HG02763 (cell line): ENCODE data around the gene AMOTL2.

Experiments used
- ATAC-seq: cut with Tn5 transposase; IDR thresholded peaks from one replicate; pipeline ENCODE4 v1.9.1; 2021; ENCODE audit warnings: mild to moderate bottlenecking, moderate library complexity; ENCODE audit not compliant: unreplicated experiment

Gene AMOTL2

DNA sequence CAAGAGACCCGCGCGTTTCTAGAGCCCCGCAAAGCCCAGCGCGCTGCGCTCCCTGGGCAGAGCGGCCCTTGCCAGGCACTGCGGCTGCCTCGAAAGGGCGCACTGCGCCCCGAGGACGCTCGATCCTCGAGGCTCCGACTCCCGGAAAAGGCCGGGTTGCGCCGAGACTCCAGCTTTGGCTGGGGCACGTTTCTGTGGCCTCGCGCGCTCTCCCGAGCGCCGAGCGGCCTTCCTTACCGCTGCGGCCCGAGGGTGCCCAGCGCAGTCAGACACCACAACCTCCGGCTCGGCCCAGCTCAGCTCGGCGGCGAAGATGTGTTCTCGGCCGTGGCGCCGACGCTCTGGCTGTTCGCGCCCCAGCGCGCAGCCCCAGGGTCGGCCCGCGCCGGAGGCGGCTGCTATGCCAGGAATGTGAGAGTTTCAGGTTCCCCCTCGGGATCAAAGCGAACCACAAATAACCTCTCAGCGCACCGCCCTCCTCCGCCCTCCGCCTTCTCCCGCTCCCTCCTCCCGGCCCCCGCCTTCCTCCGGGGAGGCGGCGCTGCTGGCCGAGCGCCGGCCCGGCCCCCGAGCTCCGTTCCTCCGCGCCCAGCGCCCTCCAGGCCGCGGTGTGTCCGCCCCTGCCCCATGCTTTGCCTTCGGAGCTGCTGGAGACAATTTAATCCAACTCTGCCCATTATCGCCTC, at the start of gene AMOTL2:
Gene AMOTL2, minus strand, starts transcription at position 343 of the 686 bp plus-strand sequence. CDS start 3,014 bp downstream, outside the sequence.
- no peak for ATAC-seq

DNA sequence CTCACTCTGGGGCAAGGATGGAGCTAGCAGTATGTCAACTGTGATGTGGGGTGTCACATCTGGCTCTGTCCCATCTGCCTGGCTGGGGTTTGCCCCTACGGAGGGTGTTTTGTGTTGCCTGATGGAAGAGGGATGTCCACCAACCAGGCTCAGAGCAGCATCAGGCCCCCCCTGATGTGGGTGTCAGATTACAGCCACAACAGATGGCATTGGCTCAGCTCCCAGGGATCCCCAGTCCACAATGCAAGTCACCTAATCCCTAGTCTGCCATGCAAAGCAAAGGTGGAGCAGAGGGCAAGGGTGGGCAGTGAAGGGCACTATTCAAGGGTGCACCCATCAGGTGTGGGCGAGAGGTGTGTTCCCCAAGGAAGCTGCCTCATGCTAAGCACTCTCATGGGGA, 48.9 kb upstream of the AMOTL2 start:
- ATAC-seq = no peak

DNA sequence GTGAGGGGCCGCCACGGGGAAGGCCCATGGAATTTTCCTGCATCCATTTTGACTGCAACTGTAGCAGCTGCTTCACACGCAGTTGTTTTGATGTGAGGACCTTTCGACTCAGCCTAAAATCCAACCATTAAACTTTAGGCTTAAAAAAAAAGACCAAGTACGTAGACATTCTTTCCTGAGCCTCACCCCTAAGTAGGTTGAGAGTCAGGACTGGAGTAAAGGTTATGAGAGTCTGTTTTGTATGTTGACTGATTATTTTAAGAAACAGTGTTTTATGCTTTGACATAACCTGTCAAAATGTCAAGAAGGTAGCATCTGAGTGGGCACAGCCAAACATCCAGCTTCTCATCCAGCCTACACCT, 45.7 kb upstream of the AMOTL2 start:
- no peak for ATAC-seq

GRCh38 chr3:134419214-134419959, 45.1 kb upstream of the AMOTL2 start:
- ATAC-seq = no peak

DNA sequence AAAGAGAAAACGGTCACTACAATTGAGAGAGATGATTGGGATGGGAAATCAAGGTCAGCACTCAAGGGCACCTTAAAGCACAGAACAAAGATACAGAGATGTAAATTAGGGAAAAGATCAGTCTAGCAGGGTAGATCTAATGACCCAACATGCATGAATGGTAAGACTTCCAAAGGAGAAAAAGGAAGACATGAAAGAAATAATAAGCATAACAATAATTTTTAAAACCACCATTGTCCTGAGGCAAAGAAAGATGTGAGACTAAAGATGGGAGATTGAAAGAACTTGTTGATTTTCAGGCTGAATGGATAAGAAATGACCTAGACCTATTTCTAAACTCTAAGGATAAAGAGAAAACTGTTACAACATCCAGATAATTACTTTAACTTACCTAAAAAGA, 34.8 kb upstream of the AMOTL2 start:
- ATAC-seq = no peak

DNA sequence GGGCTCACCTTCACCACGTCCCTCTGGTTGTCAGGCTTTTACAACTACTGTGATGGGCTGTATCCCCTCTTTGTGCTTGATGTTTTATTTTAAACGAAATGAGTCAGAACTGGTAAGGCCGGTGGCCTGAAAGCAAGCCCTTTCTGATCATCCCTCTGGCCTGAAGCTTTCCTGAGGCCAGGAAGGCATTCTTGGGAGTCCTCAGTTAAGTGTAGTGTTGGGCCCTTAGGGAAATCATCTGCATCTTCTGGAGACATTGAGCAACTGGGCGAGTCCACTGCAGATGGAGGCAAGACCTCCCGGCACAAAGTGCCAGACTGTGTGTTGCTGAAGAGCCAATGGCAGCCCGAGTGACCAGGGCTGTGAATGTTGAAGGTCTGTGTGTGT, 33.0 kb upstream of the AMOTL2 start:
- no peak for ATAC-seq

DNA sequence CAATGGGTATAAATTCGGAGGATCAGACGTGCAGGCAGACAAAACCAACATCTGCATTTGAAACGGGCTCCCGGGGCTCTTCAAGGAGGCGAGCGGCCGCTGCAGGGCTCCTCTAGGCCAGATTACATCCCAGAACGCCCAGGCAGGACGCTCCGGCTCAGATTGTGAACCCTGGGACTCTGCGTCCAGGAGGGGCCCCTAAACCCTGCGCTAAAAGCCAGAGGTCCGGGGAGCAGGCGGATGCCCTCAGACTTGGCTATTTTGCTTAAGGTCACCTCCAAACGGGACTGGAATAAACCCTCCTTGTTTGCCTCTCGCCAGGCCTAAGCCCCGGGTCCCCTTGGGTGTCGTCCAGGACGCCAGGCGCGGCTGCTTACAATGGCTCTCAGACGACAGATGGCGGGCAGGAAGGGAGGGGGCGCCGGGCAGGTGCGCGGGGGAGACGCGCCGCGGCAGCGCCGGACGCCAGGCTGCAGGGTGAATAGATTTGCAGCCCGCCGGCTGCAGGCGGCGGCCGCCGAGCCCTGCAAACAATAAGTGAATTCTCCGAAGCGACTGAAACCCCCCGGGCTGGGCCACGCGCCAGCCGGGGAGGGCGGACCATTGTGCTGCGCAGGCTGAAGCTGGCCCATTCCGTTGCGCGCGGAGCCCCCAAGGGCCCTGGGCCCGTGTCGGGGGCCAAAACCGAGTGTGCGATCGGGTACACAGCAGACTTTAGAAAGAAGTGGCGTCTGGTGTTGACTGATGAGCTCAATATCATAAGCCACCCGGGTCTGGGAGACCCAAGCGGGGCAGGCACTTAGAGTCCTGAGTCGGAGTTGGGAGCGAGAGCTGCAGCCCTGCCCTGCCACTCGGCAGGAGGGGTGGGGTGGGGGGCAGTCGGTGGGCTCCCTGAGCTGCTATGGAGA, 32.3 kb upstream of the AMOTL2 start:
- ATAC-seq = no peak

GRCh38 chr3:134404366-134404885, 30.2 kb upstream of the AMOTL2 start:
- ATAC-seq = no peak

- no peak for ATAC-seq
Measured at GRCh38 chr3:134397755-134398154, 23.5 kb upstream of the AMOTL2 start.

- ATAC-seq = no peak
Measured at GRCh38 chr3:134395103-134395502, 20.9 kb upstream of the AMOTL2 start.

- ATAC-seq = no peak
Measured at GRCh38 chr3:134394380-134394779, 20.1 kb upstream of the AMOTL2 start.

DNA sequence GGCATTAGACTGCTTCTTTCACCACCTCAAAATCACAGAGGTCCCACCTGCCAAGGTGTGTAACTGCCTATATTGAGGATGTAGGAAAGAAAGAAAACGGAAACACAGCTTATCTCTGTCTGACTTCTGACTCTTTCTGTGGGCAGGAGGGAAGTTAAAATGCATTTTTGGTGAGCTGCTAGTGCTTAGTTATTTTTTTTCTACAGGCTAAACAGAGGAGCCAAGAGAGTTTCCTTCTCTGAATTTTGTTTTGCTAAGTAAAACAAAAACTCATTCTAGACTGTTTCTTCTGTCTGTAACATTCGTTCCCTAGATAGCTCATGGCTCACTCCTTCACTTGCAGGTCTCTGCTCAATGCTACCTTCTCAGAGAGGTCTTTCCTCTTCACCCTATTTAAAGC, 18.8 kb upstream of the AMOTL2 start:
- no peak for ATAC-seq

DNA sequence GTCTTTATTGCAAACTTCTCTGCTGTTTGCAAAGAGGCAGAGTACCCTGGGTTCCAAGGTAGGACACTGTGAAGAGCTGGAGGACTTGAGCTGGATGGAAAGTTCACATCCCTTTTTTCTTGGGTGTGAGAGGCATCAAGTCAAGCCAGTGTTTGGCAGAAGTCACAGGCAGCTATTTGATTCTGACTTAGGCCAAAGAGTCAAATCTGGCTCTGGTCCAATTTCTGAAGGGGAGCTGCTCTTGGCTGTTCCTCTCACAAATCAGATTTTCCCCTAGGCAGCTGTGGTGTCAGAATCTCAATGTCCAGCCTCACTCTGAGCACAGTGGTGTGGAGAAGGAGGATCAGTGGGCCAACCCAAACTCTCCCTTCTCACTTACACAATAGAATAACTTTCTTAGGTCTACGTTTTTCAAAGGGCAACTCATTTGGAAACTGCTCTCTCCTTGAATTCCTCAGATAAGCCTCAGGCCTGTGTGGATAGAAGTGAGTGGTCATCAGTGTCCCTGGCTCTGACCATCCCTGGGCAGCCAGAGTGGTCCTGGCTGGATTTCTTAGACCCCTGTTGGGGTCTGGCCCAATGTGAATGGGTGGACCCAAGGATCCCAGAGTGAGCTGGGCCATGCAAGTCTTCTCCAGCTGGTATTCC, 18.2 kb upstream of the AMOTL2 start:
- ATAC-seq = no peak

DNA sequence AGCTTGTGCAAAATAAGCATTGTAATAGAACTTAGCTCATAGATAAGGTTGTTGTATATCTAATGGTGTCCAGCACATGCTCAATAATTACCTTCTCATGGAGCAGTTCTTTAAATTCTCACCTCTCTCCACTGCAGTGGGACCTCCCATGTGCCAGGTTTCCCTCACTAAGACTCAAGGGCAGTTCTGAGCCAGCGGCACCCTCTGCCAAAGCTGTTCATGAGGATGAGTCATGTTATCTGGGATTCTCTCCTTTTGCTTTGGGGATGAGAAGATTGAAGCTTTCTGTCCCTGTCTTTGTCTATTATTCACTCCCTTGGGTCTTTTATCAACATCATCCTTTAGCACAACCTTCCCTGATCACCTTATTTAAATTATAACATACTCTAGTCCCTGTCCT, 15.6 kb upstream of the AMOTL2 start:
- no peak for ATAC-seq

DNA sequence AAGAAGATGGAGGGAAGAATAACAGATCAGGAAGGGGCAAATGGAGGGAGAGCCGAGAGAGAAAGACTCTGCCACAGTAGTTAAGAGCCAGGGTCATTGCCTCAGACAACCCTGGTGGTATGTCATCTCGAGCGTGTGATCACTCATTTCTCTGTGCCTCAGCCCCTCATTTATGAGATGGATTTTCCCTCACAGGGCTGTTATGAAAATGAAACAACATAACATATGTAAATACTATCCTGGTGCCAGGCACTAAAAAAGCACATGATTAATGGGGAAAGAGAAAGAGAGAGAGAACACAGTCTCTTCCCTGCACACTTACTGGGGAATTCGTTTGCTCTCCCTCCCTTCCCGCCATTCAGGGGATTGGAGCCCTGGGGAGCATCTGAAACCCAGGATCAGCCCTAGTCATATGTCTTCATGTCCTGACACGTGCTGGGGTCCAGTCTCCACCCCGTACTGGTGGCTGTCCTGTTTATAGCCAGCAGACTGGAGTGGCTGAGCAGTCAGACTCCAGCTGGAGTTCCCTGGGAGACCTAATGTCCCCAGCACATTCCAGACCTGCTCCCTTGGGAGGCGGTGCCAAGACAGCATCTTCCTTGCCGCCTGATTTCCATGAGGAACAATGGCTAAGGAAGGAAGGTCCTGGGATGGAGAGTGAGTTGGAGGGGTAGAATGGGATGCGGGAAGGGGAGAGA, 14.7 kb upstream of the AMOTL2 start:
- no peak for ATAC-seq

DNA sequence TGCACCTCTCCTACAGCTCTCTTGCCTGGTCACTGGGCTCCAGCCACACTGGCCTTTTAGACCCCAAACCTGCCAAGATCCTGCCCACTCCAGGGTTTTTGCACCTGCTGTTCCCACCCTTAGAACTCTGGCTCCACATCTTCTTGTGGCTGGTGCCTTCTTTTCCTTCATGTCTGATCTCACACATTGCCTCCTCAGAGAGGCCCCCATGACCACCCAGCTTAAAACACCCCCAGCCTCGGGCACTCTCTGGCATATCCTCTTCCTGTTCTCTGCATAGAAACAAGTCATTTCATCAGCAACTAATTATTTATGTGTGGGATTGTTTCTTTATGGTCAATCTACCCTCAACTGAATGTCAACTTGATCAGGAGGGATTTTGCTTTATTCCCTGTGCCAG, 14.0 kb upstream of the AMOTL2 start:
- no peak for ATAC-seq

DNA sequence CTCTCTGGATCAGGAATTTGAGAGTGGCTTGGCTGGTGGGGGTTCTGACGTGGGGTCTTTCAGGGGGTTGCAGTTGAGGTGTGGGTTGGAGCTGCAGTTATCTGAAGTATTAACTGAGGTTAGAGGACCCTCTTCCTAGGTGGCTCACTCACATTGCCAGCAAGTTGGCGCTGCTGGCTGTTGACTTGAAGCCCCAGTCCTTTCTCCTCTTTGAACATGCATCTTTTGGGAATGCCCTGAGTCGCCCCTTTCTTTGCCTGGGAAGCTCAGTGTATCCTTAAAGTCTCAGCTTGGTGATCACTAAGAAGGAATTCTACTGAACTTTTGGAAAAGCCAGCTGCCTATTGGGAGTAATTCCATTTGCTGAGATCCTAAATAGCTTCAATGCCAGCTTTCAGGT, 13.0 kb upstream of the AMOTL2 start:
- ATAC-seq = no peak

- no peak for ATAC-seq
Measured at GRCh38 chr3:134384963-134385362, 10.7 kb upstream of the AMOTL2 start.

GRCh38 chr3:134381831-134382442, 7.7 kb upstream of the AMOTL2 start:
- ATAC-seq = no peak

- ATAC-seq = no peak
Measured at GRCh38 chr3:134381076-134381475, 6.8 kb upstream of the AMOTL2 start.
